Pancreas (tissue), 10 donors: Measurements from ENCODE around the gene AFF3. TPM values are rescaled to one million over a fixed set of nuclear protein-coding genes. Genes with fewer than 3 reads are reported as not detected.

ENCODE experiments used
- ATAC-seq, 4 donors: fragments of 200-7000 bp; cut with Tn5 transposase; one replicate each; pipeline versions ENCODE4 v1.8.0 to v1.9.1; 2020; ENCODE audit warnings: mild to moderate bottlenecking in 4 of 4, moderate library complexity in 4 of 4
- DNase-seq, 6 donors: peaks; one replicate each; pipeline ENCODE4 v3.0.0-alpha.2; 2020
- FAIRE-seq: peaks from 2 replicates; lab custom pipeline; 2012; peaks lifted over from hg19 to GRCh38; lab: Jason Lieb, UNC
- H3K27ac ChIP-seq, 4 donors: fragments of 200-600 bp; sonication (generic); 1 replicate in 3 of 4; 2 replicates in 1 of 4; pipeline versions ENCODE4 v1.5.0 to v1.8.0; 2020
- H3K27me3 ChIP-seq, 4 donors: fragments of 200-600 bp; one replicate each; pipeline ENCODE4 v1.8.0; 2021
- H3K36me3 ChIP-seq, 3 donors: fragments of 200-600 bp; sonication (generic) in 1 of 3; one replicate each; pipeline versions ENCODE4 v1.5.0 to v1.8.0; 2020 to 2021
- H3K4me1 ChIP-seq, 3 donors: fragments of 200-600 bp; one replicate each; pipeline ENCODE4 v1.8.0; 2021
- H3K4me3 ChIP-seq, 4 donors: fragments of 200-600 bp; sonication (generic) in 2 of 4; one replicate each; pipeline versions ENCODE4 v1.5.0 to v1.8.0; 2020 to 2021
- H3K9me3 ChIP-seq, 4 donors: fragments of 200-600 bp; one replicate each; pipeline ENCODE4 v1.8.0; 2021
- CTCF ChIP-seq, 4 donors: fragments of 200-600 bp; sonication (generic) in 3 of 4; IDR thresholded peaks; one replicate each; pipeline versions ENCODE4 v1.5.0 to v1.8.0; 2021; ENCODE audit warnings: antibody characterized with exemption in 4 of 4
- WGBS, 2 donors: extraction: QIAGEN DNeasy Blood & Tissue Kit; methylation state at CpG; one replicate each; pipeline ENCODE4 v1.1.7; 2013; 5-methylcytosine and 5-hydroxymethylcytosine counted together
- intact Hi-C, 3 donors: fragments of 100-400 bp; cut with DNase I; formaldehyde crosslinking; loops; one replicate each; pipeline versions ENCODE4 v1.11.1 to v1.14.2; 2022
- polyA plus RNA-seq, 2 donors: library from polyadenylated mRNA; stranded (reverse); fragments of 200-250 nt; gene quantifications; one replicate each; pipeline ENCODE4 v1.2.3, GENCODE V29; 2013
- total RNA-seq, 6 donors: library from RNA; stranded (reverse); fragmentation: NEBNext Ultra II Directional in 4 of 6; extraction: Animal tissue kit (Norgen Biotek cat#: 25700) in 4 of 6; gene quantifications; one replicate each; pipeline versions ENCODE4 v1.2.1 to v1.2.4, GENCODE V29; 2021 to 2023
- donor health status: healthy with polysubstance abuse.
- donor health status: DM: no; HTN: no; CAD: no; lungs with moderate emphysema.
- donor health status: DM: no; HTN: no; CAD: no.
- donor health status: control.
- donor health status: control.
- donor health status: Bipolar disorder and iron deficiency.
- donor health status: DM: yes; HTN: yes; CAD: no.
- donor health status: DM: no; HTN: no; CAD: no.
- donor health status: DM: no; HTN: no; CAD: no.
- donor health status: DM: yes; HTN: yes; CAD: no.

The AFF3 gene
- total and polyA plus RNA-seq, 8 donors, result 0.19 to 1.1 (median 0.54) TPM

GRCh38 chr2:99572373-99573164 is 569.8 kb downstream of the AFF3 start:
- ATAC-seq (peak in 2 of 4 donors; percentile 28 to 34), FAIRE-seq (no peak), DNase-seq (no peak)
- H3K4me3 ChIP-seq, result no peak overlapping the region
- no peaks in the 10 kb centered on the region for H3K27me3 ChIP-seq
- 42 to 56% methylated on average over 13 of the region's 13 CpGs for WGBS, 2 donors
- intact Hi-C loops, result no loop called here
- no peaks in the 10 kb centered on the region for H3K4me1 ChIP-seq
- no peaks in the 10 kb centered on the region for H3K9me3 ChIP-seq
- H3K27ac ChIP-seq, result no peak overlapping the region
- H3K36me3 ChIP-seq, result no peaks in the 10 kb centered on the region
- TF ChIP-seq CTCF (IDR thresholded peaks at IDR 0.05), result no peak

DNA sequence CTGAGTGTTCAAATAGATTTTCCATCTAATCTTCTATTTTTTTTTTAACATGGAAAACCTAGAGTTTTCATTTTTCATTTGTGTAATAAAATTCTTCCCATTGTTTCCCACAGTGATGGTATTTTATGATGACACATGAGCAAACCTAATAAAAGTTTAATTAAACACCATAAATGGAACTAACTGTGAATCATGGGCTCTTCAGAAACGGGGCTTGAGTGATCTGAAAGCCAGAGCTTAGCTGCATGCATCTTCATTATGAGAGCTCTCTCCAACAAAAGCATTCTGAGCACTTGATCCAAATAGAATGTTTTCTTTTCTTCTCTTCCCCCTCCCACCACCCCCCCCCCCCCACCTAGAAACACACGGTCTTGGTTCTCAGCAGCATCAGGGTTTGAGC is 570.4 kb downstream of the AFF3 start:
- Histone ChIP-seq H3K4me3 (no peak overlapping the region), H3K27ac (no peak overlapping the region), H3K4me1 (no peaks in the 10 kb centered on the region), H3K36me3 (no peaks in the 10 kb centered on the region), H3K9me3 (no peaks in the 10 kb centered on the region), H3K27me3 (no peaks in the 10 kb centered on the region)
- intact Hi-C loops, result no loop called here
- 19 to 23% methylated on average over 2 of the region's 2 CpGs for WGBS, 2 donors
- FAIRE-seq (no peak), ATAC-seq (no peak), DNase-seq (no peak)
- TF ChIP-seq CTCF (IDR thresholded peaks at IDR 0.05), result no peak

- H3K27me3 ChIP-seq, result no peaks in the 10 kb centered on the region
- H3K4me3 ChIP-seq, result no peak overlapping the region
- H3K27ac ChIP-seq, result no peak overlapping the region
- DNase-seq (no peak), FAIRE-seq (no peak), ATAC-seq (peak in 1 of 4 donors; percentile 30)
- no peak for TF ChIP-seq CTCF (IDR thresholded peaks at IDR 0.05)
- no peaks in the 10 kb centered on the region for H3K36me3 ChIP-seq
- 66 to 77% methylated on average over 4 of the region's 4 CpGs for WGBS, 2 donors
- no peaks in the 10 kb centered on the region for H3K9me3 ChIP-seq
- H3K4me1 ChIP-seq, result no peaks in the 10 kb centered on the region
- intact Hi-C loops, result no loop called here
These were observed 570.9 kb downstream of the AFF3 start for GRCh38 chr2:99571533-99571932.

DNA sequence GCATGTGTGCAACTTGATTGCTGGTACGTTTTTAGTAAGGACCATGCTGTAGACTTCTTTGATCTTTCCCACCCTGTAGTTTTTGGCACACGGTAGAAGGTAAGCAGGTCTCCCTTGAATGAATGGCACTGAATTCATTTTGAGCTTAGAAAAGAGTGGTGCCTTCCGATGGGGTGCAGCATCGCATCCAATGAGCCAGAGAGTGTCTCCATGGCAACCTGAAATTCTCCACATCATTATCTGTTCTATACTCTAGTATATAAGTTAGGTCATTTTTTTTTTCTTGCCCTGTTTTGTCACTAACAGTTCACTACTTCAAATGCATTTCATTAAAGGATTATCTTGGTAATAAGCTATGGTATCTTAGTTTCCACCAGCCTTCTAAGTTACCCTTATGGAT is 571.4 kb downstream of the AFF3 start:
- H3K4me3 ChIP-seq, result no peak overlapping the region
- no peaks in the 10 kb centered on the region for H3K27me3 ChIP-seq
- H3K27ac ChIP-seq, result no peak overlapping the region
- no peaks in the 10 kb centered on the region for H3K36me3 ChIP-seq
- TF ChIP-seq CTCF (IDR thresholded peaks at IDR 0.05), result no peak
- no peak for ATAC-seq
- 74 to 79% methylated on average over 4 of the region's 4 CpGs for WGBS, 2 donors
- H3K9me3 ChIP-seq, result no peaks in the 10 kb centered on the region
- DNase-seq, result no peak
- FAIRE-seq, result no peak
- intact Hi-C loops, result no loop called here
- H3K4me1 ChIP-seq, result no peaks in the 10 kb centered on the region

- H3K27ac ChIP-seq, result no peak overlapping the region
- H3K4me3 ChIP-seq, result no peak overlapping the region
- H3K9me3 ChIP-seq, result no peaks in the 10 kb centered on the region
- intact Hi-C loops, result loop anchor here in 1 of 3 donors (10.0 kb wide), 1 partner anchor 685 kb away; no protein-coding TSS in a partner anchor
- no peak for DNase-seq
- ATAC-seq, result peak in 3 of 4 donors; percentile 21 to 43 (median 31)
- FAIRE-seq, result no peak
- H3K36me3 ChIP-seq, result no peaks in the 10 kb centered on the region
- no peak for TF ChIP-seq CTCF (IDR thresholded peaks at IDR 0.05)
- no peaks in the 10 kb centered on the region for H3K4me1 ChIP-seq
- WGBS, 2 donors, result 34 to 38% methylated on average over 5 of the region's 5 CpGs
- no peaks in the 10 kb centered on the region for H3K27me3 ChIP-seq
These were observed 573.0 kb downstream of the AFF3 start for GRCh38 chr2:99569386-99569785.
